Mesenchymal stem cell (in vitro differentiated cells and primary cell): ENCODE results near the gene IP6K2.

Experiments used
- DNase-seq: peaks from one replicate; pipeline ENCODE4 v3.0.0-alpha.2; 2013
- H2AFZ ChIP-seq: one replicate; pipeline ENCODE4 v1.6.1; 2013; ENCODE audit warnings: low read depth, mild to moderate bottlenecking, control low read depth, inconsistent platforms, low read length, moderate library complexity
- H2AK5ac ChIP-seq: 2 replicates; pipeline ENCODE4 v1.6.1; 2013; ENCODE audit warnings: low read length, moderate library complexity, mild to moderate bottlenecking, inconsistent platforms; ENCODE audit not compliant: severe bottlenecking
- H2BK120ac ChIP-seq: one replicate; pipeline ENCODE4 v1.6.1; 2013; ENCODE audit warnings: low read depth, mild to moderate bottlenecking, inconsistent platforms, low read length, moderate library complexity
- H2BK12ac ChIP-seq, 2 experiments: one replicate each; pipeline ENCODE4 v1.6.1; 2013; ENCODE audit warnings: inconsistent platforms in 2 of 2, low read length in 2 of 2, mild to moderate bottlenecking in 2 of 2, moderate library complexity in 2 of 2, control low read depth in 1 of 2
- H2BK15ac ChIP-seq: one replicate; pipeline ENCODE4 v1.6.1; 2013; ENCODE audit warnings: mild to moderate bottlenecking, low read depth, inconsistent platforms; ENCODE audit not compliant: poor library complexity, severe bottlenecking
- H2BK5ac ChIP-seq: 2 replicates; pipeline ENCODE4 v1.6.1; 2013; ENCODE audit warnings: low read depth, mild to moderate bottlenecking, low read length, control low read depth, inconsistent platforms; ENCODE audit not compliant: poor library complexity, severe bottlenecking
- H3K14ac ChIP-seq, 2 experiments: one replicate each; pipeline ENCODE4 v1.6.1; 2013; ENCODE audit warnings: inconsistent platforms in 2 of 2, low read length in 2 of 2, control low read depth in 1 of 2, mild to moderate bottlenecking in 1 of 2, moderate library complexity in 1 of 2
- H3K18ac ChIP-seq, 2 experiments: one replicate each; pipeline ENCODE4 v1.6.1; 2013; ENCODE audit warnings: inconsistent platforms in 2 of 2, low read length in 2 of 2, control low read depth in 1 of 2, low read depth in 1 of 2, mild to moderate bottlenecking in 1 of 2
- H3K23ac ChIP-seq, 2 experiments: one replicate each; pipeline ENCODE4 v1.6.1; 2013; ENCODE audit warnings: inconsistent platforms in 2 of 2, low read length in 2 of 2, mild to moderate bottlenecking in 2 of 2, moderate library complexity in 2 of 2, control low read depth in 1 of 2
- H3K27ac ChIP-seq: 2 replicates; pipeline ENCODE4 v1.5.1; 2013; ENCODE audit warnings: mild to moderate bottlenecking, moderate library complexity, low read length, control low read depth, inconsistent platforms; ENCODE audit not compliant: poor library complexity, severe bottlenecking
- H3K27me3 ChIP-seq, 2 experiments: 2 replicates each; pipeline versions ENCODE4 v1.6.1 to v1.7.0; 2013; ENCODE audit warnings: low read length in 2 of 2, mild to moderate bottlenecking in 2 of 2, moderate library complexity in 2 of 2, control low read depth in 1 of 2, inconsistent platforms in 1 of 2; ENCODE audit not compliant: control insufficient read depth in 1 of 2, insufficient read depth in 1 of 2
- H3K36me3 ChIP-seq, 2 experiments: 2 replicates each; pipeline versions ENCODE4 v1.6.1 to v1.7.0; 2013; ENCODE audit warnings: low read length in 2 of 2, control low read depth in 1 of 2, inconsistent platforms in 1 of 2, low read depth in 1 of 2, mild to moderate bottlenecking in 1 of 2; ENCODE audit not compliant: insufficient read depth in 2 of 2, control insufficient read depth in 1 of 2
- H3K4ac ChIP-seq, 2 experiments: one replicate each; pipeline ENCODE4 v1.6.1; 2013; ENCODE audit warnings: inconsistent platforms in 2 of 2, low read length in 2 of 2, mild to moderate bottlenecking in 2 of 2, moderate library complexity in 2 of 2, control low read depth in 1 of 2, low read depth in 1 of 2
- H3K4me1 ChIP-seq: 2 replicates; pipeline ENCODE4 v1.6.1; 2013; ENCODE audit warnings: low read depth, low read length, control low read depth; ENCODE audit not compliant: control insufficient read depth, insufficient read depth
- H3K4me2 ChIP-seq: 2 replicates; pipeline ENCODE4 v1.6.1; 2013; ENCODE audit warnings: low read length, mild to moderate bottlenecking, inconsistent platforms; ENCODE audit not compliant: poor library complexity, severe bottlenecking
- H3K4me3 ChIP-seq, 2 experiments: 2 replicates each; pipeline versions ENCODE4 v1.5.1 to v1.7.0; 2013; ENCODE audit warnings: low read length in 2 of 2, mild to moderate bottlenecking in 2 of 2, control low read depth in 1 of 2, low read depth in 1 of 2; ENCODE audit not compliant: insufficient read depth in 1 of 2
- H3K79me1 ChIP-seq: replicated peaks from 2 replicates; pipeline ENCODE4 v1.6.1; 2013; ENCODE audit warnings: mild to moderate bottlenecking, control low read depth, low read length, inconsistent platforms; ENCODE audit not compliant: poor library complexity, severe bottlenecking
- H3K9ac ChIP-seq: 2 replicates; pipeline ENCODE4 v1.7.0; 2013; ENCODE audit warnings: mild to moderate bottlenecking, low read length, moderate library complexity
- H3K9me3 ChIP-seq: 2 replicates; pipeline ENCODE4 v1.7.0; 2013; ENCODE audit warnings: mild to moderate bottlenecking, low read length; ENCODE audit not compliant: control insufficient read depth
- H4K8ac ChIP-seq: one replicate; pipeline ENCODE4 v1.6.1; 2013; ENCODE audit warnings: inconsistent platforms, mild to moderate bottlenecking, low read length, moderate library complexity
- H4K91ac ChIP-seq: one replicate; pipeline ENCODE4 v1.6.1; 2013; ENCODE audit warnings: mild to moderate bottlenecking, low read length, inconsistent platforms
- WGBS: methylation state at CpG from one replicate; pipeline ENCODE4 v1.1.7; 2013; ENCODE audit warnings: mixed read lengths; 5-methylcytosine and 5-hydroxymethylcytosine counted together

IP6K2 gene

DNA sequence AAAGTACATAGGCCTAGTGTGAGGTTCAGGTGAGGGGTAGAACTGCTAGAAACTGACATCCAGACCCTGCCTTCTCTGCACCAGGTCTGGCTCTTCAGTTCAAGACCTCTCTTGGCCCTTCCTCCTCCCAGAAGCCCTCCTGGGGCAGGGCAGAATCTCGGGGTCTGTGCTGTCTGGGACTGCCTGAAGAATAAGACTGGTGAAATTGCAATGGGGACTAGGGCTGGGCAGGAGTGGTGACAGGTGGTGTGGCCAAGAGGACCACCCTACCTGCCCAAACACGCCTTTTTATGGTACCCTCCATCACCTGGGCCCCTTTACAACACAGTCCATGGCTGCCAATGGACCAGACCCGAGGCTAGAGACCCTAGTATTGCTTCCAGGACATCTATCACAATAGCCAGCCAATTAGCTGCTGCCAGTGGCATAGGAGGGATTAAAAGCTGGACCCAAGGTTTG lies 29.8 kb downstream of the IP6K2 start:
- Histone ChIP-seq H3K4me3 (no peak overlapping the region), H2BK12ac (no peak overlapping the region), H4K91ac (no peak overlapping the region), H3K79me1 (peaks cover 32% of the 10 kb centered on the region), H2AK5ac (no peak overlapping the region), H3K14ac (no peak overlapping the region), H3K36me3 (peaks cover 51 to 59% of the 10 kb centered on the region in 2 experiments), H2BK5ac (no peak overlapping the region), H3K9ac (no peak overlapping the region), H3K23ac (no peak overlapping the region), H2BK120ac (no peak overlapping the region), H3K9me3 (no peaks in the 10 kb centered on the region), H2BK15ac (no peak overlapping the region), H3K4me1 (peaks cover 39% of the 10 kb centered on the region), H3K27ac (peak overlapping the region; percentile 13), H3K4me2 (no peak overlapping the region), H3K27me3 (no peaks in the 10 kb centered on the region), H3K18ac (no peak overlapping the region), H2AFZ (no peak overlapping the region), H3K4ac (no peak overlapping the region), H4K8ac (no peak overlapping the region)
- 96% methylated on average over 2 of the region's 3 CpGs for WGBS
- no peak for DNase-seq

- Histone ChIP-seq H2AFZ (no peak overlapping the region), H4K8ac (no peak overlapping the region), H3K79me1 (peaks cover 37% of the 10 kb centered on the region), H2BK12ac (peak overlapping the region in 1 of 2 experiments; percentile 11), H3K23ac (no peak overlapping the region), H2BK5ac (no peak overlapping the region), H2BK120ac (no peak overlapping the region), H3K9ac (peak overlapping the region; percentile 92), H3K27me3 (no peaks in the 10 kb centered on the region), H3K27ac (peak overlapping the region; percentile 45), H3K4me2 (no peak overlapping the region), H3K4me1 (peaks cover 39% of the 10 kb centered on the region), H3K14ac (no peak overlapping the region), H2AK5ac (no peak overlapping the region), H2BK15ac (no peak overlapping the region), H3K4me3 (peak overlapping the region in 1 of 2 experiments; percentile 96), H3K36me3 (peaks cover 52 to 59% of the 10 kb centered on the region in 2 experiments), H3K9me3 (no peaks in the 10 kb centered on the region), H3K4ac (no peak overlapping the region), H4K91ac (no peak overlapping the region), H3K18ac (no peak overlapping the region)
- 47% methylated on average over 6 of the region's 10 CpGs for whole genome bisulfite sequencing
- peak; percentile 51 for DNase-seq
Observed at GRCh38 chr3:48686538-48687219, 30.3 kb downstream of the IP6K2 start.

DNA sequence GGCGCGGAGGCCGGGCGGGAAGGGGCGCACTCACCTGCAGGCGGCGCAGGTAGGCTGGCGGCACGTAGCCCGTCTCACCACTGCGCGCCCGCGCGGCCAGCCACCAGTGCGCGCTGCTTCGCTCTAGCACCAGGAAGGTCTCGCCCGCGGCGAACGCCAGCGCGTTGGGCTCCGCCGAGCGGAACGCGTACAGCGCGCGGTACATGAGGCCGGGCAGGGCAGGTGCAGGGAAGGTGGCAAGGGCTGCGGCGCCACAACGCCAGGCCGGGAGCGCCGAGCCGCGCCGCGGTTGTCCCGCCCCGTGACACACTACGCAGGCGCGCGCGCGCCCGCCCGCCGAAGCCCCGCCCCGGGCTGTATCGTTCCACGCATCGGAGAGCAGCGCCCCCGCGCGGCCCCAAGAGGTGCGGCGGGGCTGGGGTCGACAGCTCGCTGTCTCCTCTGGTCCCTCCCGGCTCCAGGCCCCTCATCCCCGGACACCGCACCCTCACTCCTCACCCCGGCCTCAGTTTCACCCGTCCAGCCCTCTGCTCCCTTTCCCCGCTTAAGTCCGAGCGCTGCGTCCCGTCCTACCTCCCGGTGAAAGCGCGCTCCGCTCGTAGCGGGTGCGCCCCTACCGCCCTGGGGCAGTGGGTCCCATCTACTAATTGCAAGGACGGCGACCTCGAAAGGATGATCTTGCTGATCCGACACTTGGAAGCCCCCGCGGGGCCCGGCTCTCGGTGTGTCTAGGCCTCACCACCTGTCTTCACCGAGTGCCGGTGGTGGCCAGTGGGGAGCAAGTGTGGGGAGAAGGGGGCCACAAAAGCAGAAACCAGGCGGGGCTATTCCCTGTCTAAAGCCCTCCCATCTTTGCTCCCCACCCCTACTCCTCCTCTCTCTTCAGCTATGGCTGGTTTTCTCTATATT lies 31.2 kb downstream of the IP6K2 start, which contains the start of gene NCKIPSD:
TSS of gene NCKIPSD (minus strand) at position 313 of the 909 bp plus-strand sequence. CDS start at position 205, 108 bp downstream.
- Histone ChIP-seq H3K18ac (peak within 1 kb of the TSS; percentile 67 to 95), H3K14ac (peak within 1 kb of the TSS in 1 of 2 experiments; percentile 64), H2AK5ac (peak within 1 kb of the TSS; percentile 83), H2BK5ac (no peak within 1 kb of the TSS), H3K4me3 (peak within 1 kb of the TSS; percentile 96 to 98), H2BK12ac (peak within 1 kb of the TSS; percentile 11 to 59), H4K8ac (peak within 1 kb of the TSS; percentile 74), H3K9me3 (no peaks in the 10 kb centered on the region), H2AFZ (peak within 1 kb of the TSS; percentile 79), H3K23ac (peak within 1 kb of the TSS in 1 of 2 experiments; percentile 88), H3K4me1 (peaks cover 39% of the 10 kb centered on the region), H4K91ac (peak within 1 kb of the TSS; percentile 65), H2BK15ac (no peak within 1 kb of the TSS), H3K27ac (peak within 1 kb of the TSS; percentile 45), H3K36me3 (peaks cover 54 to 62% of the 10 kb centered on the region in 2 experiments), H3K4ac (peak within 1 kb of the TSS; percentile 55 to 76), H3K79me1 (peaks cover 40% of the 10 kb centered on the region), H3K27me3 (no peaks in the 10 kb centered on the region), H2BK120ac (no peak within 1 kb of the TSS), H3K9ac (peak within 1 kb of the TSS; percentile 92), H3K4me2 (peak within 1 kb of the TSS; percentile 89)
- 4% methylated on average over 48 of the region's 97 CpGs for WGBS
- DNase-seq: peak; percentile 82

DNA sequence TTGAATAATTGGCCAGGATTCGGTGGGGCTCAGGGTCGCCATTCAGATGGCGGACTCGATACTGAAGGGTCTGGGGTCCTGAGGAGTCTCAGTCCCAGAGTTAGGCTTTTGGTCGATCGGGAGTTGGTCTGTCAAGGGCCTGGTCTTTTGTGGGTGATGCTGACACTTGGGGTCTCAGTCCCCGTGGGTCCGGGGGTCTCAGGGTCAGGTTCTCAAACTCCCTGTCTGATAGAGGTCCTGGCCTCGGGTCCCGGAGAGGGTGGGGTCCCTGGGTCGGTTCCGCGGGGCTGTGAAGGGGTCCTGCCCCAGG lies 31.8 kb downstream of the IP6K2 start:
- peak overlapping the region in 1 of 2 experiments; percentile 88 for H3K23ac ChIP-seq
- H3K4ac ChIP-seq: peak overlapping the region in 1 of 2 experiments; percentile 40
- peak overlapping the region; percentile 67 to 95 for H3K18ac ChIP-seq
- no peak for DNase-seq
- peaks cover 55 to 62% of the 10 kb centered on the region in 2 experiments for H3K36me3 ChIP-seq
- peak overlapping the region; percentile 74 for H4K8ac ChIP-seq
- H2BK15ac ChIP-seq: no peak overlapping the region
- H3K14ac ChIP-seq: peak overlapping the region in 1 of 2 experiments; percentile 64
- H2AFZ ChIP-seq: peak overlapping the region; percentile 79
- no peak overlapping the region for H2BK120ac ChIP-seq
- H3K79me1 ChIP-seq: peaks cover 43% of the 10 kb centered on the region
- 9% methylated on average over 13 of the region's 13 CpGs for WGBS
- peak overlapping the region; percentile 89 for H3K4me2 ChIP-seq
- no peak overlapping the region for H3K27ac ChIP-seq
- H3K9me3 ChIP-seq: no peaks in the 10 kb centered on the region
- peak overlapping the region; percentile 65 for H4K91ac ChIP-seq
- no peaks in the 10 kb centered on the region for H3K27me3 ChIP-seq
- H3K4me3 ChIP-seq: peak overlapping the region; percentile 96 to 98
- no peak overlapping the region for H2BK12ac ChIP-seq
- H2BK5ac ChIP-seq: no peak overlapping the region
- peaks cover 39% of the 10 kb centered on the region for H3K4me1 ChIP-seq
- H2AK5ac ChIP-seq: peak overlapping the region; percentile 83
- peak overlapping the region; percentile 92 for H3K9ac ChIP-seq
